ENCODE measurements around the gene SND1. TPM values are rescaled to one million over a fixed set of nuclear protein-coding genes. Genes with fewer than 3 reads are reported as not detected.

SND1 gene
- total RNA-seq, 4 donors from 2014 or later, result 84.2 to 98.8 (median 93.4) TPM

- TF ChIP-seq CTCF (IDR thresholded peaks at IDR 0.05) (no peak), POLR2A (IDR thresholded peaks at IDR 0.05) (no peak)
- no peak for DNase-seq
- intact Hi-C loops (cut with DNase I), result no loop called here
- Histone ChIP-seq H3K9me3 (no peaks in the 10 kb centered on the region), H3K4me1 (peaks cover 0 to 7% (median 0%) of the 10 kb centered on the region in 3 donors), H3K27me3 (no peaks in the 10 kb centered on the region), H3K4me3 (no peak overlapping the region), H3K36me3 (peaks cover 0 to 15% (median 0%) of the 10 kb centered on the region in 3 donors), H3K27ac (no peak overlapping the region)
- 78% methylated on average over 1 of the region's 1 CpG for WGBS, 2 donors
Measured at GRCh38 chr7:128045158-128045557, 393.2 kb downstream of the SND1 start.

GRCh38 chr7:128045766-128046165 is 393.8 kb downstream of the SND1 start:
- WGBS, 2 donors, result 54 to 56% methylated on average over 1 of the region's 1 CpG
- peaks cover 0 to 7% (median 0%) of the 10 kb centered on the region in 3 donors for H3K4me1 ChIP-seq
- no peak overlapping the region for H3K27ac ChIP-seq
- H3K9me3 ChIP-seq, result no peaks in the 10 kb centered on the region
- DNase-seq, result no peak
- intact Hi-C loops (cut with DNase I), result no loop called here
- no peaks in the 10 kb centered on the region for H3K27me3 ChIP-seq
- no peak for TF ChIP-seq CTCF (IDR thresholded peaks at IDR 0.05)
- no peak for TF ChIP-seq POLR2A (IDR thresholded peaks at IDR 0.05)
- H3K4me3 ChIP-seq, result no peak overlapping the region
- peaks cover 0 to 15% (median 0%) of the 10 kb centered on the region in 3 donors for H3K36me3 ChIP-seq

GRCh38 chr7:128052404-128052803 is 400.4 kb downstream of the SND1 start:
- peaks cover 0 to 7% (median 2%) of the 10 kb centered on the region in 3 donors for H3K4me1 ChIP-seq
- no peak overlapping the region for H3K4me3 ChIP-seq
- 91 to 92% methylated on average over 7 to 9 of the region's 9 CpGs for WGBS, 2 donors
- H3K27ac ChIP-seq, result no peak overlapping the region
- peaks cover 0 to 17% (median 0%) of the 10 kb centered on the region in 3 donors for H3K36me3 ChIP-seq
- H3K9me3 ChIP-seq, result no peaks in the 10 kb centered on the region
- intact Hi-C loops (cut with DNase I), result no loop called here
- H3K27me3 ChIP-seq, result no peaks in the 10 kb centered on the region
- TF ChIP-seq POLR2A (IDR thresholded peaks at IDR 0.05), result no peak
- no peak for TF ChIP-seq CTCF (IDR thresholded peaks at IDR 0.05)
- no peak for DNase-seq

GRCh38 chr7:128053023-128053422 is 401.0 kb downstream of the SND1 start:
- no peaks in the 10 kb centered on the region for H3K9me3 ChIP-seq
- peaks cover 0 to 17% (median 0%) of the 10 kb centered on the region in 3 donors for H3K36me3 ChIP-seq
- no peak for TF ChIP-seq POLR2A (IDR thresholded peaks at IDR 0.05)
- no peak overlapping the region for H3K4me3 ChIP-seq
- no peak for DNase-seq
- H3K4me1 ChIP-seq, result peaks cover 0 to 7% (median 2%) of the 10 kb centered on the region in 3 donors
- H3K27me3 ChIP-seq, result no peaks in the 10 kb centered on the region
- intact Hi-C loops (cut with DNase I), result no loop called here
- no peak overlapping the region for H3K27ac ChIP-seq

- no peaks in the 10 kb centered on the region for H3K27me3 ChIP-seq
- no peaks in the 10 kb centered on the region for H3K9me3 ChIP-seq
- H3K4me1 ChIP-seq, result peaks cover 0 to 7% (median 2%) of the 10 kb centered on the region in 3 donors
- WGBS, 2 donors, result 100% methylated on average over 4 of the region's 5 CpGs
- intact Hi-C loops (cut with DNase I), result no loop called here
- TF ChIP-seq CTCF (IDR thresholded peaks at IDR 0.05) (no peak), POLR2A (IDR thresholded peaks at IDR 0.05) (no peak)
- no peak overlapping the region for H3K27ac ChIP-seq
- peaks cover 0 to 10% (median 0%) of the 10 kb centered on the region in 3 donors for H3K36me3 ChIP-seq
- no peak overlapping the region for H3K4me3 ChIP-seq
- no peak for DNase-seq
Measured at GRCh38 chr7:128053991-128054390, 402.0 kb downstream of the SND1 start.

GRCh38 chr7:128054511-128054910 is 402.5 kb downstream of the SND1 start:
- no peak for TF ChIP-seq POLR2A (IDR thresholded peaks at IDR 0.05)
- no peak for TF ChIP-seq CTCF (IDR thresholded peaks at IDR 0.05)
- intact Hi-C loops (cut with DNase I), result no loop called here
- H3K27ac ChIP-seq, result no peak overlapping the region
- H3K4me1 ChIP-seq, result peaks cover 0 to 7% (median 2%) of the 10 kb centered on the region in 3 donors
- no peaks in the 10 kb centered on the region for H3K9me3 ChIP-seq
- 98% methylated on average over 4 of the region's 4 CpGs for WGBS, 2 donors
- no peaks in the 10 kb centered on the region for H3K27me3 ChIP-seq
- DNase-seq, result no peak
- H3K36me3 ChIP-seq, result peaks cover 0 to 8% (median 0%) of the 10 kb centered on the region in 3 donors
- no peak overlapping the region for H3K4me3 ChIP-seq

All from esophagus squamous epithelium (tissue), 5 donors.